D341Med (cell line): ENCODE measurements around the gene DPPA4.

Experiments used
- DNase-seq: peaks from one replicate; pipeline ENCODE4 v3.0.0; 2012; ENCODE audit warnings: low spot score

DPPA4 gene

GRCh38 chr3:109338322-109338721, 976 bp upstream of the DPPA4 start:
- DNase-seq = no peak

DNA sequence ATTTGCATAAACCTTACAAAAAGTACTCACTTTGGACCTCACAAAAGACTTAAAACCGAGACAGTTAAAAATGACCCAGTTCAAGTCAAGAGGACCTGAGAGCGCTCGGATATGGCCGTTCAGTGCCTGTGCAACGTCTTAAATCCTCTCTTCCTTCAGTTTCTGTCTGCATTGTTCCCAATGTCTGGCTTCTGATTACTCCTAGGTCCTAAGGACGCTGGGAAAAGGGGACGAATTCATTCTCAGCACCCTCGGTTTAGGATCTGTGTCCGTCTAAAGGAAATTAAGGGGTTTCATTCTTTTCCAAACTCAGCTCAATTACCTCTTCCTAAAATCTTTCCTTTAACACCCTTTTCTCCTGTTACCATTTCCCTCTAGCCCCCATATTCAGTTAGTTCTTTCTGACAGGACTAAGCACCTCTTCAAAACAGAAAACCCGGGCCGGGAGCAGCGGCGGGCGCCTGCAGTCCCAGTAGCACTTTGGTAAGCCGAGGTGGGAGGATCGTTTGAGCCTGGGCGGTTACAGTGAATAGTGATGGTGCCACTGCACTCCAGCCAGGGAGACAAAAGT, 970 bp downstream of the DPPA4 start:
- no peak for DNase-seq

GRCh38 chr3:109334572-109334971, 2.8 kb downstream of the DPPA4 start:
- DNase-seq = no peak

- no peak for DNase-seq
These were observed 5.7 kb downstream of the DPPA4 start for GRCh38 chr3:109331692-109332091.

GRCh38 chr3:109330405-109330804, 6.9 kb downstream of the DPPA4 start:
- no peak for DNase-seq

GRCh38 chr3:109328202-109328601, 9.1 kb downstream of the DPPA4 start:
- DNase-seq = no peak

DNA sequence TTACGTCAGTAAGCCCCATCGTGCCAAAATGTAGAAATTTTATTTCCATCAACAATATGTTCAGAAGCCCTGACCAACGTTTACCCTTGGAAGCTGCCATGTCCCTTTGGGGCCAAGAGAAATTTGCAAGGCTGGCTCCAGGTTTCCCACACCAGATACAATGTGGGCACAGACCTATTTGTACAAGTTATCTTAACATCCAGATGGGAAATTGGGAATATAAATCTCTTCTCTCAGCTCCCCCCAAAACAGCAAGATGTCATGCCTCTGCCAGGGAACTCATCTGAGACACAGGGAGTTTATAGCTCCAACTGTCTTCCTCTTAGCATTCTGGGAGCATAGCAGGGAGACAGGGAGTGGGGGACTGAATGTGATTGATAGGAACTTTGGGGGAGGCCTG, 11.7 kb downstream of the DPPA4 start:
- no peak for DNase-seq

GRCh38 chr3:109325109-109325508, 12.2 kb downstream of the DPPA4 start:
- DNase-seq = no peak

DNA sequence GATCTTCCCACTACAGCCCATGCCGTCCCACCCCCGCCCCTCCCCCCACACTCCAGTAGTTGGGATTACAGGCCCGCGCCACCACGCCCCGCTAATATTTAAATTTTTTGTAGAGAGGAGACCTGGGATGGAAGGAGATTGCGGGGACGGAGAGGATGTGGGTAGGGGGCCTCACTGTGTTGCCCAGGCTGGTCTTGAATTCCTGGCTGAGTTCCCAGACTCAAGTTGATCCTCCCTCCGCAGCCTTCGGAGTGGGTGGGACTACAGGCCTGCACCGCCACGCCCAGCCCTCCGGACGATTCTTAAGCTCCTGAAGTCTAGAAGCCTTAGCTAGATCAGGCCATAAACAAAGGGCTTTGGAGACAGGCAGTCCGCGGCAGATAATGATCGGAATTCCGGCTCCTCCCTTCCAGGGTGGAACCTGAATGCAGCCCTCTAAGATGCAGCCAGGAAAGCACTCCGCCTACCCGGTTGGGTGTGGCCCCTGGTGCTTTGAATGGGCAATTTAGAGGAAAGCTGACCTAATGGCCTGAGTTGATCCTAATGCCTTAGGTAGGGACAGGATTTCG, 21.1 kb downstream of the DPPA4 start, which contains the start of gene DPPA2:
TSS of gene DPPA2 (minus strand) at position 356 of the 569 bp plus-strand sequence. CDS start 1,975 bp downstream, outside the sequence.
- DNase-seq = no peak

DNA sequence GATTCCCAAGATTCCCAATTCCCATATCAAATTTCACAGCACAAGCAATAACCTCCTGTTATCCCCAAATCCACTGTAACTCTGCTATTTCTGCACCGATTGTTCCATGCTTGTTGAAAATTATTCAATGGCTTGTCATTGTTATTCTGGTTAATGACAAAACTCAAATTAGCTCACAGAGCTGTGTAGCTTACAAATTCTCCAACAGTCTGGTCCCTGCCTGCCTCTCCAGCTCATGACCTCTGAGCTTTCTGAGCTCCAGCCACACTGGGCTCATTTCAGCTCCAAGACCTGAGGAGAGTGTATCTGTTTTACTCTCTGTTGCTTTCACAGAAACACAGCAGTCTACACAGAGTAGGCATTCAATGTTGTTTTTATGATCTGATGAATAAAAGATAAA, 24.3 kb downstream of the DPPA4 start:
- DNase-seq = no peak

DNA sequence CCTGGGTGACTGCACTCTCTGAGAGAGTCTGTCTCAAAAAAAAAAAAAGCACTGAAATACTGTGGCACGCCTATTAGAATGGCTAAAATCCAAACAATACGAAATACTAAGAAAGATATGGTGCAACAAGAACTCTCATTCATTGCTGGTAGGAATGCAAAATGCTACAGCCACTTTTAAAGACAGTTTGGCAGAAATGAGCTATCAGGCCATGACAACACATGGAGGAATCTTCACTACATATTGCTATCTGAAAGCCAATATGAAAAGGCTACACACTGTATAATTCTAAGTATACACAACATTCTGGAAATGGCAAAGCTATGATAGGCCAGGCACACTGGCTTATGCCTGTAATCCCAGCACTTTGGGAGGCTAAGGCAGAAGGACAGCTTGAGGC, 39.9 kb downstream of the DPPA4 start:
- no peak for DNase-seq

DNA sequence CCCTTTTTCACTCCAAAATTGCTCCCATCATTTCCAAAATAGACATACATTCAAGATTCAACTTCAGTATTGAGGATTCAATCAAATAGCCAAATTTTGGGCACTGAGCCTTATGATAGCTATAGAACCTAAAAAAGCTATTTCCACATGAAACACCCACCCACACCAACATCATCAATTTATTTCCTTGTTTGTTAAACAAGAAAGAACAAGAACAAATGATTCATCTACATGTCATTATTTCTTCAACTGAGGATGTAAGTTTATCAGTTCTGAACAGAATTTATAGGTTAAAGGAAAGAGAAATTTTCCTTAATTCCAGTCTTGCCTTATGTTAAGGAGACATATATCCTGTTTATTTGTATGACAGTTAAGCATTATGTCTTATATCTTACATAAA, 53.3 kb downstream of the DPPA4 start:
- DNase-seq = no peak

DNA sequence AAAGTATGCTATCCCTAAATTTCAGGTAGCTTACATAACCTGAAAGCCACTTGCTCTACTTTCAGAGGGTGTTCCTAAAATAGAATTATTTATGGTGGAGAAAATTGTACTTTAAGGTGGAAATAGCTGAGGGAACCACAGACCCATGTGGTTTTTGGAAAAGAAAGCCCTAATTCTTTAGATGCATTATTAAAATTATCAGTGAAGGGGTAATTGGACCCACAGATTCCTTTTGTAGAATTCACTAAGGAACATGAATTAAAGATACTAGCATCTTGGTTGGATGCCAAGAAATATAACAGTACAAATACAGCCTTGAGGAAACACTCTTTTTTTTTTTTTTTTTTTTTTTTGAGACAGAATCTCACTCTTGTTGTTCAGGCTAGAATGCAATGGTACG, 58.8 kb downstream of the DPPA4 start:
- DNase-seq = no peak

DNA sequence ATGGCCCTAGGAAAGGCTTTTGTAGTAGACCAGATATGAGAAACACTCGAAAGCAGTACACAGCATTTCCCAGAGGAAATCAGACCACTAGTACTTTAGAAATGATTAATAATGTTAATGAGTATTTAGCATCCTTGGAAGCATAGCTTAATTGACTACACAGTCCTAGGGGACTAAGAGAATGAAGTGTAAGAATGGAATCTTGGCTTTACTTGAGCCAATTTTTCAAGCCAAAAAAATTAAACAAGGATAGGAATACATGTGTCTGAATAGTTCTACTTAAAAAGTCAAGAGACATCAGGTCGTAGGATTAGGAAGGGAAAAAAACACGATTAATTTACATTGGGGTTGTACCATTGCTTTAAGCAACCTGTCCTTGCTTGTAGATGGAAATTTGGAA, 59.2 kb downstream of the DPPA4 start:
- DNase-seq = no peak
